Measurements from ENCODE around the gene TSPOAP1.
A peak's percentile ranks its signal among the peaks of the same experiment; 100 is the strongest.

TSPOAP1 gene

GRCh38 chr17:58277802-58278595 lies 50.6 kb downstream of the TSPOAP1 start:
- TF ChIP-seq CTCF (IDR thresholded peaks at IDR 0.05; ENCODE audit: poor library complexity, severe bottlenecking) = no peak
- Histone ChIP-seq H3K27ac (ENCODE audit: poor library complexity, severe bottlenecking) (no peak overlapping the region), H3K9me3 (ENCODE audit: severe bottlenecking) (no peaks in the 10 kb centered on the region), H3K36me3 (ENCODE audit: low read depth) (no peaks in the 10 kb centered on the region), H3K4me1 (ENCODE audit: insufficient read depth, poor library complexity, severe bottlenecking) (no peaks in the 10 kb centered on the region), H3K4me3 (ENCODE audit: severe bottlenecking) (no peak overlapping the region), H3K27me3 (ENCODE audit: insufficient read depth, poor library complexity, severe bottlenecking) (peaks cover 31% of the 10 kb centered on the region)
- ATAC-seq (ENCODE audit: low read depth) (no peak; the same call in 2 of the 3 replicates), DNase-seq (ENCODE audit: low spot score) (no peak)

DNA sequence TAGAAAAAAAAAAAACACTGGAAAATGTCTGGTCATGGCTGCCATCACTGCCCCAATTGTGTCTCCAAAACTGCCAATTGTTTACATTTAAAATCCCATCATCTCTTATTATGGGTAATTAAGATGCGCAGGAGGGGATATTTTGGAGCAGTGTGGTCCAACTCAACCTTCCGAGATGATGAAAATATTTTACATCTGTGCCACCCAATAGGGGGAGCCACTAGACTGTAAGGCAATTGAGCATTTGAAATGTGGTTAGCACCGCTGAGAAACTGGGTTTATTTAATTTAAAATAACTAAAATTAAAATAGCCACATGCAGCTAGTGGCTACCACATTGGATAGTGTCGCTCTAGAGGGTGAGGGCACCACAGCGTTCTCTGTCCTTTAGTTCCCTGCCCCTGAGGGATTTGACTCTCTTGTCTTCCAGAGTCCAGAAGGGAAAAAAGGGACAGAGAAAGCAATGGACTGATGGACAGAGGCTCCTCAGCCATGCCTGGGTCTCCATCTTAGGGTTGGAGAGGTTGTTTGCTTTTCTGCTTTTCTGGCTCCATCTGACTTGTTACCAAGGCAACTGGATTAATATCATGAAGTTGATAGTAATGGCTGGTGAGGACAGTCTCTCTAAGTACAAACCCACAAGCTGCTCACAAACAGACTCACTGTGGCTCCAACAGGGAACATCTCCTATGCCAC lies 51.3 kb downstream of the TSPOAP1 start:
- H3K27ac ChIP-seq (ENCODE audit: poor library complexity, severe bottlenecking) = no peak overlapping the region
- H3K4me3 ChIP-seq (ENCODE audit: severe bottlenecking) = no peak overlapping the region
- no peaks in the 10 kb centered on the region for H3K4me1 ChIP-seq (ENCODE audit: insufficient read depth, poor library complexity, severe bottlenecking)
- TF ChIP-seq CTCF (IDR thresholded peaks at IDR 0.05; ENCODE audit: poor library complexity, severe bottlenecking) = peak; percentile 22
- H3K9me3 ChIP-seq (ENCODE audit: severe bottlenecking) = no peaks in the 10 kb centered on the region
- no peaks in the 10 kb centered on the region for H3K36me3 ChIP-seq (ENCODE audit: low read depth)
- peaks cover 31% of the 10 kb centered on the region for H3K27me3 ChIP-seq (ENCODE audit: insufficient read depth, poor library complexity, severe bottlenecking)
- DNase-seq (ENCODE audit: low spot score) = no peak
- ATAC-seq (ENCODE audit: low read depth) = no peak

- peaks cover 31% of the 10 kb centered on the region for H3K27me3 ChIP-seq (ENCODE audit: insufficient read depth, poor library complexity, severe bottlenecking)
- no peak for ATAC-seq (ENCODE audit: low read depth)
- H3K9me3 ChIP-seq (ENCODE audit: severe bottlenecking) = no peaks in the 10 kb centered on the region
- no peak overlapping the region for H3K27ac ChIP-seq (ENCODE audit: poor library complexity, severe bottlenecking)
- no peaks in the 10 kb centered on the region for H3K36me3 ChIP-seq (ENCODE audit: low read depth)
- DNase-seq (ENCODE audit: low spot score) = no peak
- H3K4me1 ChIP-seq (ENCODE audit: insufficient read depth, poor library complexity, severe bottlenecking) = no peaks in the 10 kb centered on the region
- TF ChIP-seq CTCF (IDR thresholded peaks at IDR 0.05; ENCODE audit: poor library complexity, severe bottlenecking) = no peak
- no peak overlapping the region for H3K4me3 ChIP-seq (ENCODE audit: severe bottlenecking)
Observed at GRCh38 chr17:58276423-58276822, 52.2 kb downstream of the TSPOAP1 start.

DNA sequence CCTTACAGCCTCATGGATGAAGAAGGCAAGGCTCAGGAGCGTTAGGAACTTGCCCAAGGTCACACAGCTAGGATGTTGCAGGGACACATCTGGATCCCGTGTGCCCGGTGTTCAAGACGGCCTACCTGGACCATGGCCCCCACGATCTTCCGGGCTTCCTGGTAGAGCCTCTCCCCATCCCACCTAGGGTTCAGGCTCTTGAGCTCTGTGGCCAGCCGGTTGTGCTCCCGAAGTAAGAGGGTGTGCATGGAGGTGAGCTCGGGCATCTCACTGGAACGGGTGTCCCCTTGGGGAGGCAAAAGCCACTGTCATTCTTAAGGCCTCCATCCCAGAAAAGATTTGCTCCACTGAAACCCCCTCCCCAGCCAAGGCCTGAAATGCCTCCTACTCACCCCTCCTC lies 53.2 kb downstream of the TSPOAP1 start:
- Histone ChIP-seq H3K36me3 (ENCODE audit: low read depth) (no peaks in the 10 kb centered on the region), H3K9me3 (ENCODE audit: severe bottlenecking) (no peaks in the 10 kb centered on the region), H3K27ac (ENCODE audit: poor library complexity, severe bottlenecking) (no peak overlapping the region), H3K27me3 (ENCODE audit: insufficient read depth, poor library complexity, severe bottlenecking) (peaks cover 28% of the 10 kb centered on the region), H3K4me1 (ENCODE audit: insufficient read depth, poor library complexity, severe bottlenecking) (no peaks in the 10 kb centered on the region), H3K4me3 (ENCODE audit: severe bottlenecking) (no peak overlapping the region)
- ATAC-seq (ENCODE audit: low read depth) (no peak), DNase-seq (ENCODE audit: low spot score) (no peak)
- TF ChIP-seq CTCF (IDR thresholded peaks at IDR 0.05; ENCODE audit: poor library complexity, severe bottlenecking) = no peak
